ENCODE measurements around the gene DCTD.

Gene DCTD

GRCh38 chr4:182938205-182938645, 21.0 kb upstream of the DCTD start:
- H3K4me3 ChIP-seq (ENCODE audit: low read length) = no peak overlapping the region
- DNase-seq (ENCODE audit: low read depth) = peak; percentile 68
- peak; percentile 94 for TF ChIP-seq CTCF (IDR thresholded peaks at IDR 0.05; ENCODE audit: insufficient read depth, low read depth, low read length, missing control alignments)

DNA sequence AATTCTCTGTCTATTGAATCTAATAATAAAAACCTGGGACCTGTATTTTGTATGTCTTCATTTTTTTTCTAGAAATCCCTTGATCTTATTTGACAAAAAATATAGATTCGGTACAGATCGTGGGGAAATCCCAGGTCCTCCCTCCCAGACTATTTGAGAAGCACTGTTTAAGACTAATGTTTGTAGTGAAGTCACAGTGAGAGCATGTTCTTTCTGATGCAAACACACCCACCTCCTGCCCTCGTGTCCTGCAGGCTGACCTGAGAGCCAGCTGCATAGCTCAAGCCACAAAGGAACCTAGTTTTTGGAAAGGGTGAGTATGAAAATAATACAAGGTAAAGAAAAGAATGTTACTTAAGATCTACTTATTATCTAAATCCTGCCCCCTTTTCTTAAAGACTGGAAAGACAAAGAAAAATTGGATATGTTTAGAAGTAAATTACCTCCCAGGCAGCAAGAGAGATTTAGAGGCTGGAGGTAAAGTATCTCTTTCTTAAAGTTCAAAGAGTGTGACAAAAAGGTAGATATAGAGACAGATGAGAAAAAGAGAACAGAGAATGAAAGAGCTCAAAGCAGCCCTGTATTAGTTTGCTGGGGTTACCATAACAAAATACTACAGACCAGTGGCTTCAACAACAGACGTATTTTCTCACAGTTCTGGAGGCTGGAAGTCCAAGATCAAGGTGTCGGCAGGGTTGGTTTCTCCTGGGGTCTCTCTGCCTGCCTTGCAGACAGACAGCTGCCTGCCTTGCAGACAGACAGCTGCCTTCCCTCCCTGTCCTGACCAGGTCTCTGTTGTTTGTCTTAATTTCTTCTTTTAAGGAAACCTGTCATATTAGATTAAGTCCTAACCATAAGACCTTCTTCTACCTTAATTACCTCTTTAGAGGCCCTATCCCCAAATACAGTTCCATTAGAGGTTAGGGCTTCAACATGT, 20.4 kb upstream of the DCTD start:
- TF ChIP-seq CTCF (IDR thresholded peaks at IDR 0.05; ENCODE audit: insufficient read depth, low read depth, low read length, missing control alignments) = no peak
- DNase-seq (ENCODE audit: low read depth) = no peak
- no peak overlapping the region for H3K4me3 ChIP-seq (ENCODE audit: low read length)

DNA sequence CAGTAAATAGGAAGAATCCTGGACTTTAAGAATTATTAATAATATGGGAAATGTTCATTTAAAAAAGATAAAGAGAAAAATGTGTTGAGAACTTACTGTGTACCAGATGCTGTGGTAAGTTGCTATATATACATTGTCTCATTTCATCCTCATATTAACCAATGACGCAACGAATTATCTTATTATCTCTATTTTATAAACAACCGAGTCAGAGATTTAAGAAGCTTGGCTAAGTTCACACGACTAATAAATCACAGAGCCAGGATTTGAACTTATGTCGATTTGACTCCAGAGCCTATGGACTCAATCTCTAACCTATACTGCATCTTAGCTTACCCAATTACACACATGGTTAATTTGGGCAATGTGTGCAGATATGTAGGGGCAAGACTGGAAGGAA, 15.5 kb upstream of the DCTD start:
- no peak for TF ChIP-seq CTCF (IDR thresholded peaks at IDR 0.05; ENCODE audit: insufficient read depth, low read depth, low read length, missing control alignments)
- no peak for DNase-seq (ENCODE audit: low read depth)
- no peak overlapping the region for H3K4me3 ChIP-seq (ENCODE audit: low read length)

DNA sequence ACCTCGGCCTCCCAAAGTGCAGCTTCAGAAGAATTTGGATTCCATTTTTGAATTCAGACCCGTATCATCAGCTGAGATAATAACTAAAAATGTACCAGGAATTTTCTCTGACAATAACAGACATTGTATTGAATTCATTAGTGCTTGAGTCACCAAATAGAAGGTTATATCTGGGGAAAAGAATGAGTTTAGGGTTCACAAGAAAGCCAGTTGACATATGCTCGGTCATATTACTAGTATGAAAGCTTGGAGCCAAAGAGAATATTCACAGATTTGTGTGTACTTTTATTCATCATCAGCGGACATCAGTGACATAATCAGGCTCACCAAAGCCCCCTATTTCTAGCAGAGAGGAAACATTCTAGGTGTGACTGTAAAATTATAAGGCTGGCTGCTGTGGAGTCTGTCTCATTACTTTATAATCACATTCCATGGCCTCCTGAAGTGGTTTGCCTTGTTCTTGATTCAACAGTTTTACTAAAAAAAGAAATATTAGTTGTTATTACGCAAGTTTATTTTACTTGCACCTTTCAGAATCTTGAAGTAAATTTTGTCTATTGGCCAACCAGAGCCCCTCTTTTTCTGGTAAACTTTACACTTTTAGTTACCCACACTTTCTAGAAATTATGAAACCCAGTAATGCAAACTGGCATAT, 14.6 kb upstream of the DCTD start:
- H3K4me3 ChIP-seq (ENCODE audit: low read length) = no peak overlapping the region
- no peak for TF ChIP-seq CTCF (IDR thresholded peaks at IDR 0.05; ENCODE audit: insufficient read depth, low read depth, low read length, missing control alignments)
- DNase-seq (ENCODE audit: low read depth) = no peak

GRCh38 chr4:182930889-182931288, 13.7 kb upstream of the DCTD start:
- no peak for TF ChIP-seq CTCF (IDR thresholded peaks at IDR 0.05; ENCODE audit: insufficient read depth, low read depth, low read length, missing control alignments)
- no peak overlapping the region for H3K4me3 ChIP-seq (ENCODE audit: low read length)
- DNase-seq (ENCODE audit: low read depth) = no peak

DNA sequence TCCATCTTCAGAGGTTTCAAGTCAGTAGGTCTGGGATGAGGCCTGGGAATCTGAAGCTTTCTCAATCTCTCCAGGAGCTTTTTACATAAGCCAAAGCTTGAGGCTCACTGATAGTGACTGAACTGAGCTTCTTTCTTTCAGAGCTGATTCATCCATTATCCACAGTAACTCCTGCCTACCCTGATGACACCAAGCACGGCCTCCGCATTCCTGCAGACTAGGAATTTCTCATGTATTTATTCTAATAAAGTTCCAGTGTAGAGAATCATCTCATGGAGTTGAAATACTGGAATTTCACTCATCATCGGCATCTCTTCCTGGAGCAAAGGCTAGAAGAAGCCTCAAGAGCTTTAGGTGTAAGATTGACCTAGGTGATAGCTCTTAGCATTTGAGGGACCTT, 12.1 kb upstream of the DCTD start:
- H3K4me3 ChIP-seq (ENCODE audit: low read length) = no peak overlapping the region
- TF ChIP-seq CTCF (IDR thresholded peaks at IDR 0.05; ENCODE audit: insufficient read depth, low read depth, low read length, missing control alignments) = no peak
- peak; percentile 76 for DNase-seq (ENCODE audit: low read depth)

Data from epithelial cell of esophagus (primary cell).